ENCODE data around the gene FBP2.

Gene FBP2

GRCh38 chr9:94593459-94594345 lies at the start of gene FBP2:
FBP2 (minus strand) TSS chr9:94593824; CDS start chr9:94593726, 98 bp downstream.
- no peak for DNase-seq (ENCODE audit: low read depth)

DNA sequence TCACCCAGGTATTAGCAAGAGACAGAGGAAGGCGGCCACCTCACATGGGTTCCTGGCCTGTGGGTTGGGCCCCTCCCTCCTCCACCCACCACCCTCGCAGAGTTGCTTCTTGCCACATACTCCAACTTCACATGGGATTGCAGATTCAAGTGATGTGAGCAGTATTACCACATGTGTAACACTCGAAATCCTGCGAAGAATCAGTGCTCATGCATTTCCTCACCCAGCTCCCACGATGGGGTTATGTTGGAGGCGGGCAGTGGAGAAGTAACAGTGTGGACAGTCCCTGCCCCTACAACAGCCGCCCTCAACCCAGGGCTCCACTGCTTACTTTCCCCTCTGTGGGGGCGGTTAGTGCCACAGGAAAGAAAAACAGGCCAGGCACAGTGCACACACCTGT lies 49.6 kb upstream of the FBP2 start:
- DNase-seq (ENCODE audit: low read depth), result no peak

- DNase-seq (ENCODE audit: low read depth), result no peak
Measured at GRCh38 chr9:94642501-94642900, 48.9 kb upstream of the FBP2 start.

- no peak for DNase-seq (ENCODE audit: low read depth)
Measured at GRCh38 chr9:94639999-94640376, 46.4 kb upstream of the FBP2 start.

GRCh38 chr9:94639061-94639998 lies 45.7 kb upstream of the FBP2 start, which contains the start of gene FBP1:
FBP1 (minus strand) TSS chr9:94639518; CDS start chr9:94639310, 208 bp downstream.
- no peak for DNase-seq (ENCODE audit: low read depth)

DNA sequence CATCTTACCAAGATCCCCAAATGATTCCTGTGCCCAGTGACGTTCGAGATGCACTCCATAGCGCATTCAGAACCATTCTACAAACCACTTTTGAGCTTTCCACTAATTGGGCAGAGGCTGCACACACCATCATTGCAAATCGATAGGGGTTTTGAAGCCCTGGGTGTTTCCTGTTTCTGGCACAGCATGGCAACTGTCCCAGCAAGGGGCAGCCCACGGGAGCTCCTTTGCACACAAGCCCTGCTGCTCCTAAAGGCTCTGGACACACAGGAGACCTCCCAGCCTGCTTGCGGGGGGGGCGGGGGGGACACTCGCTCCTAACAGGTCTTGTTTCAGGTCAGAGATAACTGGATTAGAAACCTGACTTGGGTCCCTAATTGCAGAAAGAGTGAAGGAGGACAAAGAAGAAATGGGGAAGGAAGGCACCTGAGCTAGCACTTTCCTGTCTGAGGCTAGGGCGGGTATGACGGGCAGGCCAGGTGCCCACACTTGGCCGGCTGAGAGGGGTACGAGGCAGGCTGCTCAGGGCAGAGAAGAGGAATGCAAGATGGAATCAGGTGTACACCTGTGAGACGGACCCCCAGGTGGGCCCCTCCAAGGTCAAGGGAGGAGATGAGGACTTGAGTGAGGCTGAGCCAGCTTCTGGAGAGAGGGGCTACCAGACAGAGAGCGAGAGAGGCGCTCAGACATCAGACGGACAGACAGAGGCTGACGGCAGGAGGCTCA lies 44.9 kb upstream of the FBP2 start:
- no peak for DNase-seq (ENCODE audit: low read depth)

DNA sequence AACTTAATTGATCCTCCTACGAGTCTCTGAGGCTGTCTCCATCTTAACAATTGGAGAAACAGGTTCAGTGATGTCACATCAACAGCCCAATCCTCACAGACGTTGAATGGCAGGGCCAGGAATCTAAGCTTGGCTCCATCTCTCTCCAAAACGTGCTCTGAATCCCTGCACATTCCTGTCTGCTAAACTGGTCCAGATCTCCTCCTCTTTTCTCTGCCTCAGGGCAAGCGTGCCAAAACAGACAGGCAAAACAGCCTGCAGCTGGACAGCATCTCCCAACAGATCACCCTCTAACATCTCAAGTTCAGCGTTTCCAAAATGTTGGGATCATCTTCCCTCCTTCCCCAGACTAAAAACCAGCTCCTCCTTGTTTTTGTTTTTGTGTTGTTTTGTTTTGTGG lies 39.1 kb upstream of the FBP2 start:
- DNase-seq (ENCODE audit: low read depth), result no peak

GRCh38 chr9:94631599-94631998 lies 38.0 kb upstream of the FBP2 start:
- no peak for DNase-seq (ENCODE audit: low read depth)

- no peak for DNase-seq (ENCODE audit: low read depth)
Measured at GRCh38 chr9:94630833-94631232, 37.2 kb upstream of the FBP2 start.

DNA sequence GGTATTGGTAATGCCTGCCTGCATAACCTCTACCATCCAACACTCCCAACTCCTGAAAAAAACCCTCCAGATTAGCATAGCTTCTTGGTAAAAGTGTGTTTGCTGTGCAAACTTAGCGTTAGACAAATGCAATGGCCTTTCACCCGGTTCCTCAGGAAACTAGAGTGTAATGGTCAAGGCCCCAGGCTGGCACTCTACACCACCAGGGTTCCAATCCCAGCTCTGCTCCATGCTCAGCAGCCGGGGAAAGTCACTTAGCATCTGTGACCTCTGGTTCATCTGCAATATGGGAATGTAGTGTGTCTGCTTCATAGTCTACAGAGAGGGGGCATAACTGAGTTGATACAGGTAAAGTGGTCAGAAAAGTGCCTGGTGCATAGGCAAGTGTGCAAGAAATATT lies 36.7 kb upstream of the FBP2 start:
- no peak for DNase-seq (ENCODE audit: low read depth)

GRCh38 chr9:94627287-94627686 lies 33.7 kb upstream of the FBP2 start:
- DNase-seq (ENCODE audit: low read depth), result no peak

GRCh38 chr9:94625835-94626234 lies 32.2 kb upstream of the FBP2 start:
- DNase-seq (ENCODE audit: low read depth), result no peak

DNA sequence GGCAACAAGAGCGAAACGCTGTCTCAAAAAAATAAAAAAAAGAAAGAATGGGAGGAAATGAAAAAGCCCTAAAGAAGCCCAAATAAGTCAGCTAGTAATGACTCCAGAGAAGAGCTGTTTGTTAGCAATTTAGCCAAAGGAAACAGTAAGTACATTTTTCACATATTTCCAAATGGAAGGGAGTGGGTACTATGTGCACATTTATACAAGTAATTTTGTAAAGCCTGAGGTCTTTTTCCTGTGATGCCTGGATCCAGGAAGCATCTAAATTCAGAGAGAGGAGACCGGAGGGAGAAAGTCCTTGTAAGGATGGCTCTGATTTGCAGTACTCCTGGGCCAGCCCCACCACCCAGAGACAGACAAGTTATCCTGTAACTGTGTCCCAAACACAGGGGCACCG lies 31.0 kb upstream of the FBP2 start:
- DNase-seq (ENCODE audit: low read depth), result no peak

DNA sequence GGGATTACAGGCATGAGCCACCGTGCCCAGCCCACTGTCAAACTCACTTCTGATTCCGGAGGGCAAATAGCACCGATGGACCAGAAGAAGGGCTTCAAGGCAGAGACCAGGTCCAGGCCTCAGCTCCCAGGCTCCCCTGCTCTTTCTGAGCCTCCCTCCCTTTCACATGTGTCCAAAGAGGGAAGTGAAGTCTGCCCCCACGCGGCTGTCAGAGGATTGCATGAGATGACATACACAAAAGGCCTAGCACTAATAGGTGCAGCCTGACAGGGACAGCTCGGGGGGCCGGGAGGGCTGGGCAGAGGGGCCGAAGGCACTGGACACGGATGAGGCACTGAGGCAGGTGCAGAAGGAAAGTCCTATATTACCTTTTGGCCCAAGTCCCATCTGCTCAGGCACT lies 29.6 kb upstream of the FBP2 start:
- peak; percentile 45 for DNase-seq (ENCODE audit: low read depth)

GRCh38 chr9:94622087-94622800 lies 28.6 kb upstream of the FBP2 start:
- no peak for DNase-seq (ENCODE audit: low read depth)

DNA sequence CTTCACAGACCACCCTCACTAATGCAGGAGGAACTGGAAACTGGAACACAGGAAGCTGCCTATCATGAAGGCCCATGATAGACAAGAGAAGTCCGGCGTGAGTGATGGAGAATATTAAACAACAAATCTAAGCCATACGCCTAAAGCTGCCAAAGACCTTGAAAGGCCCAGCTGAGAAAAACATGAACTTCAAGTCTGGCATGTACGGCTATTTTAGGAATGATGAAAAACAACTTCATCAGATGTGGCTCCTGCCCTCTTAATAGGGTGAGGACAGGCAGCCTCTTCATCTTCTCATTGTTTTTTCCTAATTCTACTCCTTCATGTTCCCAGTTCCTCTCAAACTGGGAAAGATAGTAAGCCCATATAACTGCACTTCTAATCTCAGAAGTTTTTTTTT lies 25.4 kb upstream of the FBP2 start:
- DNase-seq (ENCODE audit: low read depth), result no peak

DNA sequence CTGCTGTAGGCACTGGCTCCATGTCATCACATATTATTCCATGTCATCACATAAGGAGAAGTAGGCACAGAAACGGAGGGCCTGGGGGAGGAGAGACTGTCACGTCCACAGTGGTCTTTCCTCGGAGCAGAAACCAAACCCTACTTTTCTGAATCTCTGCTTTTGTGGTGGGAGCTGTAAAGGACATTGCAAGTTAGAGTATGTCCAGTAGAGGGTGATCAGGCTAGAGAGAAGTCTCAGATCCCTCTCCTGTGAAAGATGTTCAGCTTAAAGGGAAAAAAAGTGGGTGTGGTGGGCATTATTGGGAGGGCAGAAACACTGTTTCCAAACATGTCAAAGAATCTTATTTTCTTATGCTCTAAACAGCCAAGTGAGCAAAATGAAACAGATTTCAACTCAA lies 19.4 kb upstream of the FBP2 start:
- no peak for DNase-seq (ENCODE audit: low read depth)

- DNase-seq (ENCODE audit: low read depth), result no peak
Measured at GRCh38 chr9:94612071-94612470, 18.4 kb upstream of the FBP2 start.

DNA sequence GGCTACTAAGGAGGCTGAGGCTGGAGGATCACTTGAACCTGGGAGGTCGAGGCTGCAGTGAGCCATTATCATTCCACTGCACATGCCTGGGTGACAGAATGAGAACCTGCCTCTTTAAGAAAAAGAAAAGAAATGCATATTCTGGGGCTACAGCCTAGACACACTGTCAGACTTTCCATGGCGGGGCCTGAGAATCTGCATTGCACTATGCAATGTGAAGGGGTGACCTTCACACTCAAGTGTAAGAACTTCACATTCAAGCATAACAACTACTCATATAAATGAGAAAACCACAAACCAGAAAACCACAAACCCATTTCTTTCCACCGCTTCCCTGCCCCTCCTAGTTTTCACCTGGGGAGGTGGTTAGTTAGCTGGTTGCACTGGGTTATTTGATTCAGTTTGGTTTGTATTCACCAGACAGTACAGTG lies 18.0 kb upstream of the FBP2 start:
- no peak for DNase-seq (ENCODE audit: low read depth)

DNA sequence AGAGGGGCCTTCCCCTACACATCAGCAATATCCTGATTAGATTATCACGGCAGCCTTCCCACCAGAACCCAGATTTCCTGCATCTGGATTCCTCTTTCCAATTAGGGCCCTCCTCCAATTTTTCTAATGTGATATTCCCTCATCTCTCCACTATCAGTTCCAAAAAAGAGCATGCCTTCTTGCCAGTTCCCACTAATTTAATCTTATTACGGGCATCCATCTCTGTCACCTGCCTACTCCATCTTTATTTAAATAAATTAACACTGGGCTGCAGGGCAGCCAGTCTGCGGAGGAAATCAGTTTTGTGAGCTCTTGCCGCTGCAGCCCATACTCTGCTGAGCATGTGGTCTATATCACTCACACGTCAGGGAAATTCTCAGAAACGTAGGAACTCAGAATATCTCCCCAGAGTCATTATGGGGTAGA lies 16.6 kb upstream of the FBP2 start:
- DNase-seq (ENCODE audit: low read depth), result no peak

DNA sequence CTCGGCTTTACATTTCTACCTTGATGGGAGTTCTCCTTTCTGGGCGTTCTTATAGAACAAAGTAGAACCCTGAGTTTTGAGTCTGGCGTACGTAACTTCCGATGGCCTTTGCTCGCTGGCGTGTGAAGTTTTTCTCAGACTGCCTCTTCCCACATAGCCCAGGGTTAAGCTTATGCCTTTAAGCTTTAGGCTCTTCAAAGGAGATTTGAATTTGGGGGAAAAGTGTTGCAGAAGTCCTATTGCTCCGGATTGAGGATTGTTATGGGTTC lies 13.7 kb upstream of the FBP2 start:
- no peak for DNase-seq (ENCODE audit: low read depth)

All from ELR (cell line).